Heart right ventricle (tissue), 16 donors: ENCODE data around the gene SNAP25. TPM values are rescaled to one million over a fixed set of nuclear protein-coding genes. Genes with fewer than 3 reads are reported as not detected.

ENCODE experiments used
- ATAC-seq, 8 donors: fragments of 200-7000 bp; cut with Tn5 transposase; one replicate each; pipeline ENCODE4 v1.9.1; 2020; ENCODE audit warnings: mild to moderate bottlenecking in 8 of 8, moderate library complexity in 8 of 8, moderate number of reproducible peaks in 1 of 8
- DNase-seq, 2 donors: peaks; one replicate each; pipeline ENCODE4 v3.0.0-alpha.2; 2020
- H3K27ac ChIP-seq, 10 donors: fragments of 200-600 bp; sonication (generic) in 2 of 10; one replicate each; pipeline versions ENCODE4 v1.5.0 to v1.8.0; 2020 to 2022; ENCODE audit warnings: mild to moderate bottlenecking in 3 of 10
- H3K27me3 ChIP-seq, 7 donors: fragments of 200-600 bp; one replicate each; pipeline ENCODE4 v1.8.0; 2021 to 2022; ENCODE audit warnings: mild to moderate bottlenecking in 2 of 7
- H3K36me3 ChIP-seq, 9 donors: fragments of 200-600 bp; sonication (generic) in 1 of 9; one replicate each; pipeline versions ENCODE4 v1.5.0 to v1.8.0; 2020 to 2022; ENCODE audit warnings: mild to moderate bottlenecking in 2 of 9
- H3K4me1 ChIP-seq, 9 donors: fragments of 200-600 bp; sonication (generic) in 1 of 9; one replicate each; pipeline versions ENCODE4 v1.5.0 to v1.8.0; 2020 to 2022; ENCODE audit warnings: mild to moderate bottlenecking in 4 of 9
- H3K4me3 ChIP-seq, 10 donors: fragments of 200-600 bp; sonication (generic) in 2 of 10; one replicate each; pipeline versions ENCODE4 v1.5.0 to v1.8.0; 2020 to 2022; ENCODE audit warnings: mild to moderate bottlenecking in 7 of 10, moderate library complexity in 2 of 10
- H3K9me3 ChIP-seq, 11 donors: fragments of 200-600 bp in 10 of 11; sonication (generic) in 2 of 11; one replicate each; pipeline versions ENCODE4 v1.5.0 to v1.8.0; 2013 to 2022; ENCODE audit warnings: mild to moderate bottlenecking in 2 of 11, control low read depth in 1 of 11, moderate library complexity in 1 of 11
- WGBS, 2 donors: extraction: QIAGEN DNeasy Blood & Tissue Kit; methylation state at CpG; one replicate each; pipeline ENCODE4 v1.1.7; 2013; ENCODE audit warnings: inconsistent platforms in 1 of 2; 5-methylcytosine and 5-hydroxymethylcytosine counted together
- intact Hi-C, 10 donors: fragments of 100-400 bp; cut with DNase I; formaldehyde crosslinking; loops; one replicate each; pipeline versions ENCODE4 v1.11.1 to v1.14.2; 2022
- polyA plus RNA-seq, 2 donors: library from polyadenylated mRNA; stranded (reverse); fragments of 200-250 nt; gene quantifications; one replicate each; pipeline ENCODE4 v1.2.3, GENCODE V29; 2013
- total RNA-seq, 10 donors: library from RNA; stranded (reverse); fragmentation: NEBNext Ultra II Directional in 3 of 10; extraction: Animal tissue kit (Norgen Biotek cat#: 25700) in 3 of 10; gene quantifications; one replicate each; pipeline versions ENCODE4 v1.2.1 to v1.2.4, GENCODE V29; 2021 to 2023
- TF ChIP-seq, protein P1 (sequence below), 9 donors: fragments of 200-600 bp; sonication (generic) in 2 of 9; IDR thresholded peaks; one replicate each; pipeline versions ENCODE4 v1.5.0 to v1.8.0; 2021 to 2022; ENCODE audit warnings: antibody characterized with exemption in 9 of 9, mild to moderate bottlenecking in 5 of 9, moderate library complexity in 1 of 9
- donor health status: Arrhythmogenic right ventricular cardiomyopathy.
- donor health status: ischemic (EF 13 %, LVEDD 7.1; RV severe dilation, severe dysfunction).
- donor health status: healthy with polysubstance abuse.
- donor health status: DM: no; HTN: yes; CAD: no.
- donor health status: DM: no; HTN: no; CAD: no.
- donor health status: ischemic (EF 25% LVEDD 6.9; RV normal size, moderate dysfunction).
- donor health status: ischemic (EF 25% LVEDD 5.7; RV mildly dilated, moderate dysfunction).
- donor health status: healthy.
- donor health status: DM: yes; HTN: yes; CAD: no.
- donor health status: Ischemic cardiomyopathy.
- donor health status: ischemic (EF 35%, LVEDD 5.7; RV mildly dilated, moderate dysfunction).
- donor health status: nonischemic (EF 11% LVEDD 7.7; RV severe dilation, severe dysfunction).
- donor health status: DM: yes; HTN: yes; CAD: no.
- donor health status: PGD.
- donor health status: ischemic (EF 29% LVEDD 5.4; RV normal size, mild dysfunction).
- donor health status: nonischemic (EF 23%, LVEDD 6.1; RV moderate dilation, normal function).

The SNAP25 gene
- total and polyA plus RNA-seq, 12 donors, result 0.09 to 0.87 (median 0.22) TPM; not detected in 5

DNA sequence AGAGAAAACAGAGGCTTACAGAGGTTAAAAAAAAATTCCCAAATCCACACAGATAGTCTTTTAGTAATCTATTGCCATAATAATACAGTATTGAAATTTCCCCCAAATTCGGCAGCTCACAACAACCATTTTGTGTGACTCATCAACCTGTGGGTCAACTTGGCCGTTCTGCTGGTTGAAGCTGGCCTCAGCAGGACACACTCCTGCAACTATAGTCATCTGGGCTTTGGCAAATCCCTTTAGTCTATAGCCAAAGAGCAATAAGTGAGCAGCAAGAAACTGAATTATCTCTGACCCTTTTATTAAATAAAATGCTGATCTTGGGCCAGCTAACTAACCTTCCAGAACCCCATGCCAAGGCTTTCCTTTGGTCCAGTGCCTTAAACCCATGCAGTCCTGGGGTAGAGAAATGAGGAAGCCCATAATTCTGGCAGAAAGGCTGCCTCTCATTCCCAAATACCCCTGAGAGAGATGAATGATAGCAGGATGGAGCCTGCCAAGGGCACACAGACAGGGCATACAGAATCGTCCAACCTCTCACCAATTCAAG is 17.2 kb upstream of the SNAP25 start:
- no peak overlapping the region for H3K4me3 ChIP-seq
- DNase-seq (no peak), ATAC-seq (no peak)
- H3K4me1 ChIP-seq, result no peaks in the 10 kb centered on the region
- H3K36me3 ChIP-seq, result no peaks in the 10 kb centered on the region
- no peaks in the 10 kb centered on the region for H3K27me3 ChIP-seq
- intact Hi-C loops, result no loop called here
- no peak overlapping the region for H3K27ac ChIP-seq
- TF ChIP-seq, protein P1, sequence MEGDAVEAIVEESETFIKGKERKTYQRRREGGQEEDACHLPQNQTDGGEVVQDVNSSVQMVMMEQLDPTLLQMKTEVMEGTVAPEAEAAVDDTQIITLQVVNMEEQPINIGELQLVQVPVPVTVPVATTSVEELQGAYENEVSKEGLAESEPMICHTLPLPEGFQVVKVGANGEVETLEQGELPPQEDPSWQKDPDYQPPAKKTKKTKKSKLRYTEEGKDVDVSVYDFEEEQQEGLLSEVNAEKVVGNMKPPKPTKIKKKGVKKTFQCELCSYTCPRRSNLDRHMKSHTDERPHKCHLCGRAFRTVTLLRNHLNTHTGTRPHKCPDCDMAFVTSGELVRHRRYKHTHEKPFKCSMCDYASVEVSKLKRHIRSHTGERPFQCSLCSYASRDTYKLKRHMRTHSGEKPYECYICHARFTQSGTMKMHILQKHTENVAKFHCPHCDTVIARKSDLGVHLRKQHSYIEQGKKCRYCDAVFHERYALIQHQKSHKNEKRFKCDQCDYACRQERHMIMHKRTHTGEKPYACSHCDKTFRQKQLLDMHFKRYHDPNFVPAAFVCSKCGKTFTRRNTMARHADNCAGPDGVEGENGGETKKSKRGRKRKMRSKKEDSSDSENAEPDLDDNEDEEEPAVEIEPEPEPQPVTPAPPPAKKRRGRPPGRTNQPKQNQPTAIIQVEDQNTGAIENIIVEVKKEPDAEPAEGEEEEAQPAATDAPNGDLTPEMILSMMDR (IDR thresholded peaks at IDR 0.05), result no peak
- no peaks in the 10 kb centered on the region for H3K9me3 ChIP-seq
- 65 to 69% methylated on average over 3 of the region's 3 CpGs for WGBS, 2 donors

DNA sequence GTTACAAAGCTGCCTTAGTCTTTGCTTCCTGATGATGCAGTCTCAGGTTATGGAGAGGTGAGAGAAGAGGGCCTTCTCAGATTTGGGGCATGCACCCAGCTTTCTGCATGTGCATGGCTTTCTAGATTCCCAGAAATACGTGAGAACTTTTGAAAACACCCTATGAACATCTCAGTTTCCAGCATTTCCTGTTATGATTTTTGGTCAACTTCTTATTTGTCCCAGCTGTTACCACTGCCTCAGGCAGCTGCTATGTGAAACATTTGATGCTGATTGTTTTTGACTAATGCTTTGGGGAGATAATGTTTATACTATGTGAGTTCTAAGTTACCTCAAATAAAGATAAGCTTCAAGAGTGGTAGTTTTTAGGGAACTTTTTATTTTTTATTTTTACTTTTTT is 9.5 kb upstream of the SNAP25 start:
- Histone ChIP-seq H3K9me3 (peaks cover 0 to 9% (median 0%) of the 10 kb centered on the region in 11 donors), H3K27me3 (peaks cover 0 to 12% (median 0%) of the 10 kb centered on the region in 7 donors), H3K4me1 (no peaks in the 10 kb centered on the region), H3K4me3 (no peak overlapping the region), H3K27ac (no peak overlapping the region), H3K36me3 (no peaks in the 10 kb centered on the region)
- TF ChIP-seq, protein P1 (IDR thresholded peaks at IDR 0.05), result no peak
- DNase-seq (no peak), ATAC-seq (no peak)
- WGBS, 2 donors, result 43 to 45% methylated on average over 1 of the region's 1 CpG
- intact Hi-C loops, result no loop called here

DNA sequence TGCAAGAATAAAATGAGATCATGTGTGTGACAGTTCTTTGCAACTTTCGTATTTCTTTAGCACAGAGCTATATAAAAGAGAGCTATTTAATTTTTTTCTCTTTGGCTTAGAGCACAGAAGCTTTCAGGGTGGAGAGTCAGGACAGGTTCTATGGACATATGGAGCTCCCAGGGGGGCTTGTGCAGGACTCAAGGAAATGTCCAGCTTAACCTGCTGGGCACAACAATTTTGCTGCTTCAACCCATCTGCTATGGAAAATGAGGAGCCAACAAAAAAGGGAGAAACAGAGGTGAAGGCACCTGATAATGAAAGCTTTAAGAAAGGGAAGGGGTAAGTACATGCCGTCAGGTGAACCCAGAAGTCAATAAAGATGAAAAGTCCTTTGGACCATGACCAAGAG is 5.1 kb upstream of the SNAP25 start:
- no peak for ATAC-seq
- 67 to 86% methylated on average over 2 of the region's 2 CpGs for WGBS, 2 donors
- DNase-seq, result no peak
- no peaks in the 10 kb centered on the region for H3K36me3 ChIP-seq
- intact Hi-C loops, result no loop called here
- peaks cover 0 to 15% (median 0%) of the 10 kb centered on the region in 9 donors for H3K4me1 ChIP-seq
- H3K9me3 ChIP-seq, result no peaks in the 10 kb centered on the region
- H3K27ac ChIP-seq, result no peak overlapping the region
- no peak overlapping the region for H3K4me3 ChIP-seq
- TF ChIP-seq, protein P1 (IDR thresholded peaks at IDR 0.05), result no peak
- H3K27me3 ChIP-seq, result peaks cover 4 to 51% (median 41%) of the 10 kb centered on the region in 7 donors

DNA sequence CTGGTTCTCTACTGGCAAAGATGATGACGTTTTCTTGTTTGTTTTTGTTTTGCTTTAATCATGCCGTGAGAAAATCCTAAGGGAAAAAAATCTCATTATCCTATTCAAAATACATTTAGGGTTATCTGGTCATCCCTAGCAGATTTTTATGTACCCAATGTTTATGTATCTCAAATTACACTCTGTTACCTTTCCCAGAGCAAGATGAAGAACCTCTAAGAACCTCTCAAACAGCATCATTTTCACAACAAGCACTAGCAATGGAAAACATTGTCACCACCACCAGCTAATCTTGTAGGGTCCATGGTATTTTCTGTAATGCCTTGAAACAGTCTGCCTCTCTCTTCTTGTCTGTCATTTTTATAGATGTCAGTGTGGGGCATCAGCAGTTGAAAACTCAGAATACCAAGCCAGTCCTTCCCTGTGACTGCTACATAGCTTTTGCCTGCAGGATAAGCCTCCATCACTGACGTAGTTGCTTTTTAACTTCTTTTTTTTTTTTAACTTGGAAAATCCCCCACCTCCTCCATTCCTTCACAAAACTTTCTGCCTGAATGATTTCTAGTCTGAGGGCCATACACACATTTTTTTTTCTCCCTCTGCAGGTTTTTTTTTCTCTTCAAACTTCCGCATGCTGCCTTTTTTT is 2.4 kb upstream of the SNAP25 start:
- H3K36me3 ChIP-seq, result no peaks in the 10 kb centered on the region
- TF ChIP-seq, protein P1 (IDR thresholded peaks at IDR 0.05), result no peak
- WGBS, 2 donors, result 28 to 37% methylated on average over 4 of the region's 4 CpGs
- peaks cover 4 to 69% (median 52%) of the 10 kb centered on the region in 7 donors for H3K27me3 ChIP-seq
- no peak for DNase-seq
- H3K9me3 ChIP-seq, result no peaks in the 10 kb centered on the region
- H3K27ac ChIP-seq, result no peak overlapping the region
- peak overlapping the region in 1 of 10 donors; percentile 2 for H3K4me3 ChIP-seq
- intact Hi-C loops, result no loop called here
- ATAC-seq, result no peak
- H3K4me1 ChIP-seq, result peaks cover 0 to 28% (median 3%) of the 10 kb centered on the region in 9 donors
